Measurements from ENCODE around the gene RNASEH2C. TPM values are rescaled to one million over a fixed set of nuclear protein-coding genes. Genes with fewer than 3 reads are reported as not detected.
"Not testable (repeated sequence)": the region's sequence is repeated elsewhere in the genome, so short reads cannot be mapped to it uniquely, and the experiment has no call there.

Gene RNASEH2C
- 10 to 100 TPM; 24.5 to 53.8 (median 33.7) TPM for total RNA-seq

- peak within 1 kb of the TSS; percentile 74 for H3K27ac ChIP-seq
- TF ChIP-seq EP300 (IDR thresholded peaks at IDR 0.05) (no peak), POLR2AphosphoS5 (IDR thresholded peaks at IDR 0.05) (peak in 2 of 3 donors; percentile 60 to 76), POLR2A (IDR thresholded peaks at IDR 0.05) (peak in 1 of 2 donors; percentile 30)
- TF ChIP-seq, protein P1, sequence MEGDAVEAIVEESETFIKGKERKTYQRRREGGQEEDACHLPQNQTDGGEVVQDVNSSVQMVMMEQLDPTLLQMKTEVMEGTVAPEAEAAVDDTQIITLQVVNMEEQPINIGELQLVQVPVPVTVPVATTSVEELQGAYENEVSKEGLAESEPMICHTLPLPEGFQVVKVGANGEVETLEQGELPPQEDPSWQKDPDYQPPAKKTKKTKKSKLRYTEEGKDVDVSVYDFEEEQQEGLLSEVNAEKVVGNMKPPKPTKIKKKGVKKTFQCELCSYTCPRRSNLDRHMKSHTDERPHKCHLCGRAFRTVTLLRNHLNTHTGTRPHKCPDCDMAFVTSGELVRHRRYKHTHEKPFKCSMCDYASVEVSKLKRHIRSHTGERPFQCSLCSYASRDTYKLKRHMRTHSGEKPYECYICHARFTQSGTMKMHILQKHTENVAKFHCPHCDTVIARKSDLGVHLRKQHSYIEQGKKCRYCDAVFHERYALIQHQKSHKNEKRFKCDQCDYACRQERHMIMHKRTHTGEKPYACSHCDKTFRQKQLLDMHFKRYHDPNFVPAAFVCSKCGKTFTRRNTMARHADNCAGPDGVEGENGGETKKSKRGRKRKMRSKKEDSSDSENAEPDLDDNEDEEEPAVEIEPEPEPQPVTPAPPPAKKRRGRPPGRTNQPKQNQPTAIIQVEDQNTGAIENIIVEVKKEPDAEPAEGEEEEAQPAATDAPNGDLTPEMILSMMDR (IDR thresholded peaks at IDR 0.05): no peak
- no peaks in the 10 kb centered on the region for H3K27me3 ChIP-seq
- under 1% methylated on average over 31 of the region's 76 CpGs for WGBS
- H3K9me3 ChIP-seq: no peaks in the 10 kb centered on the region
- DNase-seq (ENCODE audit: low spot score in 2 of 2): peak in 1 of 2 donors; percentile 81
- peaks cover 20% of the 10 kb centered on the region for H3K4me1 ChIP-seq
- peak within 1 kb of the TSS; percentile 80 for H3K4me3 ChIP-seq
- H3K36me3 ChIP-seq: peaks cover 39% of the 10 kb centered on the region
These were observed at the start of gene RNASEH2C for GRCh38 chr11:65720211-65720934. TSS of gene RNASEH2C (minus strand) at chr11:65720798. CDS start at chr11:65720758, 40 bp downstream.

DNA sequence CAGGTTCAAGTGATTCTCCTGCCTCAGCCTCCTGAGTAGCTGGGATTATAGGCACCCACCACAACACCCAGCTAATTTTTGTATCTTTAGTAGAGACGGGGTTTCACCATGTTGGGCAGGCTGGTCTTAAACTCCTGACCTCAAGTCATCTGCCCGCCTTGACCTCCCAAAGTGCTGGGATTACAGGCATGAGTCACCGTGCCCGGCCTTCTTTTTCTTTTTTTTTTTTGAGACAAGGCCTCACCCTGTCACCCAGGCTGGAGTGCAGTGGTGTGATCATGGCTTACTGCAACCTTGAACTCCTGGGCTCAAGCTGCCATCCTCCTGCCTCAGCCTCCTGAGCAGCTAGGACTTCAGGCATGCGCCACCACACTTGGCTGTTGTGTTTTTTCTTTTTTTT lies 47.2 kb upstream of the RNASEH2C start:
- H3K9me3 ChIP-seq; H3K27me3 ChIP-seq; H3K27ac ChIP-seq; H3K4me1 ChIP-seq; H3K36me3 ChIP-seq; H3K4me3 ChIP-seq; DNase-seq (ENCODE audit: low spot score in 2 of 2): not testable (repeated sequence)
- WGBS: 76% methylated on average over 5 of the region's 5 CpGs

GRCh38 chr11:65767406-65767805 lies 46.8 kb upstream of the RNASEH2C start:
- no peaks in the 10 kb centered on the region for H3K27me3 ChIP-seq
- no peak overlapping the region for H3K27ac ChIP-seq
- no peak for DNase-seq (ENCODE audit: low spot score in 2 of 2)
- TF ChIP-seq EP300 (IDR thresholded peaks at IDR 0.05) (no peak), POLR2A (IDR thresholded peaks at IDR 0.05) (no peak), POLR2AphosphoS5 (IDR thresholded peaks at IDR 0.05) (no peak)
- TF ChIP-seq, protein P1 (IDR thresholded peaks at IDR 0.05): no peak
- H3K4me3 ChIP-seq: no peak overlapping the region
- H3K36me3 ChIP-seq: no peaks in the 10 kb centered on the region
- peaks cover 7% of the 10 kb centered on the region for H3K4me1 ChIP-seq
- 47% methylated on average over 10 of the region's 10 CpGs for WGBS
- no peaks in the 10 kb centered on the region for H3K9me3 ChIP-seq

DNA sequence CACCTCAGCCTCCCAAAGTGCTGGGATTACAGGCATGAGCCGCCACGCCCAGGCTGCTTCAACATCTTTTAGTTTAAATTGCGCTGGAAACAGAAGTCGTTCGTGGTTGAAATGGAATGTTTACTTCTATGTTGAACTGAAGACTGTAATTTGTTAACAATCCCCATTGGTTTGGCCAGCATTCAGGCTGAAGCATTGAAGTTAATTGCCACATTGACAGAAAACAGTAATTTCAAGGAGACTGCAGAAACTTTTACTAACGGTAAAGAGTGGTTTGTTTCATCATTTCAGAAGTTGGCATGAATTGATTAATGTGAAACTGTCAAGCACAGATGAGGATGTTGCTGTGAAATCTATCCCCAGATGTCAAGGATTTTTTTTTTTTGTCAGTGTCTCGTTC lies 45.9 kb upstream of the RNASEH2C start:
- WGBS: 32% methylated on average over 7 of the region's 7 CpGs

DNA sequence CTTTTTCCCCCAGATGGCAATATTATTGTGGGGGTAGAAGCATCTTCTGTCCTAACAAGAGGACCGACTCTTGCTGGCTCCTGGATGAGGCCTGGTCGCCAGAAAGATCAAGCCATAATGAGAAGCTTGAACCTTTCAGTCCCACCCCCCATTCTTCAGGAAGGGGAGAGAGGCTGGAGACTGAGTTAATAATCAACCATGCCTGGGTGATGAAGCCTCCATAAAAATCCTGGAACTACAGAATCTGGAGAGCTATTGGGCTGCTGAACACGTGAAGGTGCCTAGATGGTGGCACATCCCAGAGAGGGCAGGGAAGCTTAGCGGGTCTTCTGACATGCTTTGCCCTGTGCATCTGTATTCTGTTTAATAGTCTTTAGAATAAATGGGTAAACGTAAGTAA lies 43.8 kb upstream of the RNASEH2C start:
- Histone ChIP-seq H3K4me1 (peaks cover under 1% of the 10 kb centered on the region), H3K9me3 (no peaks in the 10 kb centered on the region), H3K36me3 (no peaks in the 10 kb centered on the region), H3K27me3 (no peaks in the 10 kb centered on the region), H3K4me3 (no peak overlapping the region), H3K27ac (no peak overlapping the region)
- DNase-seq (ENCODE audit: low spot score in 2 of 2): peak in 1 of 2 donors; percentile 28
- 79% methylated on average over 5 of the region's 5 CpGs for WGBS
- TF ChIP-seq EP300 (IDR thresholded peaks at IDR 0.05) (no peak), POLR2AphosphoS5 (IDR thresholded peaks at IDR 0.05) (no peak), POLR2A (IDR thresholded peaks at IDR 0.05) (no peak)
- TF ChIP-seq, protein P1 (IDR thresholded peaks at IDR 0.05): no peak

More for the DNA sequence above, 45.9 kb upstream of the RNASEH2C start:
- no peak overlapping the region for H3K27ac ChIP-seq
- no peaks in the 10 kb centered on the region for H3K36me3 ChIP-seq
- TF ChIP-seq POLR2AphosphoS5 (IDR thresholded peaks at IDR 0.05) (no peak), EP300 (IDR thresholded peaks at IDR 0.05) (no peak), POLR2A (IDR thresholded peaks at IDR 0.05) (no peak)
- TF ChIP-seq, protein P1 (IDR thresholded peaks at IDR 0.05): no peak
- DNase-seq (ENCODE audit: low spot score in 2 of 2): no peak
- H3K4me3 ChIP-seq: no peak overlapping the region
- no peaks in the 10 kb centered on the region for H3K9me3 ChIP-seq
- H3K4me1 ChIP-seq: peaks cover 7% of the 10 kb centered on the region
- H3K27me3 ChIP-seq: no peaks in the 10 kb centered on the region

GRCh38 chr11:65762816-65763215 lies 42.2 kb upstream of the RNASEH2C start:
- WGBS: no CpG with 5 or more reads among the region's 29 CpGs
- DNase-seq (ENCODE audit: low spot score in 2 of 2); H3K27me3 ChIP-seq; H3K9me3 ChIP-seq; H3K36me3 ChIP-seq; H3K4me1 ChIP-seq; H3K4me3 ChIP-seq; H3K27ac ChIP-seq: not testable (repeated sequence)

DNA sequence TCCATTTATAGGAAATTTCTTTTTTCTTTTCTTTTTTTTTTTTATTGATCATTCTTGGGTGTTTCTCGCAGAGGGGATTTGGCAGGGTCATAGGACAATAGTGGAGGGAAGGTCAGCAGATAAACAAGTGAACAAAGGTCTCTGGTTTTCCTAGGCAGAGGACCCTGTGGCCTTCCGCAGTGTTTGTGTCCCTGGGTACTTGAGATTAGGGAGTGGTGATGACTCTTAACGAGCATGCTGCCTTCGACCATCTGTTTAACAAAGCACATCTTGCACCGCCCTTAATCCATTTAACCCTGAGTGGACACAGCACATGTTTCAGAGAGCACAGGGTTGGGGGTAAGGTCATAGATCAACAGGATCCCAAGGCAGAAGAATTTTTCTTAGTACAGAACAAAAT lies 41.6 kb upstream of the RNASEH2C start:
- not testable (repeated sequence) for H3K4me3 ChIP-seq; H3K4me1 ChIP-seq; H3K36me3 ChIP-seq; H3K9me3 ChIP-seq; H3K27me3 ChIP-seq; H3K27ac ChIP-seq; DNase-seq (ENCODE audit: low spot score in 2 of 2)
- WGBS: 73% methylated on average over 5 of the region's 5 CpGs

Measured in suprapubic skin (tissue), 4 donors.